ENCODE data around the gene SNAPC2.
A peak's percentile ranks its signal among the peaks of the same experiment; 100 is the strongest.
"Not testable (repeated sequence)": the region's sequence is repeated elsewhere in the genome, so short reads cannot be mapped to it uniquely, and the experiment has no call there.

The SNAPC2 gene

DNA sequence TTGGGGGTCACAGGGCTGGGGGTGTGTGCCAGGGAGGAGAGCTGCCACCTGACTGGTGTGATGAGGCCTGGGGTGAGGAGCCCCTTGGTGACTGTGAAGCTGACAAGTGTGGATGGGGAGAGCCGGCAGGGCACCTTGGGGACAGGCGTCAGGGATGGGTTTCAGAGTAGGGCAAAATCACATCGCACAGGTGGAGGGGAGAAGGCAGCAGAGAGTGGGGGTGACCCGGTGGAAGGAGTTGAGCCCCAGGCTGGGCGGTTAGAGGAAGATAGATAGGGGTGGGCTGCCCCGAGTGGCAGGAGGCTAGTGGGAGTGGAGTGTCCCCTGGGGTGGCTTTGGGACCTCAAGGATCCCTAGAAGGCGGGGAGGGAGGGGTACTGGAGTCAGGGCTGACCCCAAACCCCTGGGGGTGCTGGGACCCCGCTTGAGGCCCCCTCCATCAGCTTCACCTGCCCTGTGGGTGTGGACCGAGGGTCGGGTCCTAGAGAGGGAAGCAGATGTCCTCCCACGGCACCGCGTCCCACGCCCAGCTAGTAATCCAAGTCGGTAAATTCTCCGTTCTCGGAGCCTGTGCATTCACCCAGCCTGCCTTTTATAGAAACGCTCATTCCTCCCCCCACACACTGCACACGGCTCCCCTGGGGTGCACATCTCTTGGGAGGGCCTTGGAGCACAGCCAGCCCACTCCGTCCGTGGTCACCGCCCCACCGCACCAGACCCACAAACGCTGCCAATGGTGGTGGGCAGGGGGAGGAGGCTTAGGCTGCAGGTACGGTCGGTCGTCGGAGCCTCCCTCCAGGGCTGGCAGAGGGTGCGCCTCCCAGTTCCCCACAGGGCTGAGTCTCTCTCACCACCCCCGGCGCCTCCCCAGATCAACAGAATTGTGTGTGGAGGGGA, 3.4 kb downstream of the SNAPC2 start:
- no peak for DNase-seq

DNA sequence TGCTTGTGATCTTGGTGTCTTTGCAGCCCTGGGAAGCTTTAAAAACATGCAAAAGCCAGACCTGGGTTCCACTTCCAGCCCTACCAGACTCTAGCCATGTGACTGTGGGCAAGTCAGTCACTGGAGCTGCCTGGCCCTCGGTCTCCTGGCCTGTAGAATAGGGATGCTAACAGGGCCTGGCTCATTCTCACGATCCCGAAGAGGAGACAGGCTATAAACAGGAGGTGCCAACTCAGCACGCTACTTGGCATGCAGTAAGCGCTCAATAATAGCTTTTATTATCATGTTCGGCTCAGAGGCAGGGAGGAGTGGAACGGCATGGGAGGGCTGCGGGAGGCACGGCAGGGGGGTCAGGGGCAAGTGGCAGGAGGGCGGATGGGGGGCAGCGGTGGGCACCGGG, 4.1 kb downstream of the SNAPC2 start:
- no peak for DNase-seq

GRCh38 chr19:7924651-7925170, 4.6 kb downstream of the SNAPC2 start:
- no peak for DNase-seq

GRCh38 chr19:7925171-7925851, 5.2 kb downstream of the SNAPC2 start:
- peak; percentile 82 for DNase-seq

- peak; percentile 85 for DNase-seq
Measured at GRCh38 chr19:7926021-7926726, 6.0 kb downstream of the SNAPC2 start, which contains the start of gene CTXN1. Gene CTXN1, minus strand, starts transcription at chr19:7926135. Its CDS starts 597 bp downstream, at chr19:7925538.

DNA sequence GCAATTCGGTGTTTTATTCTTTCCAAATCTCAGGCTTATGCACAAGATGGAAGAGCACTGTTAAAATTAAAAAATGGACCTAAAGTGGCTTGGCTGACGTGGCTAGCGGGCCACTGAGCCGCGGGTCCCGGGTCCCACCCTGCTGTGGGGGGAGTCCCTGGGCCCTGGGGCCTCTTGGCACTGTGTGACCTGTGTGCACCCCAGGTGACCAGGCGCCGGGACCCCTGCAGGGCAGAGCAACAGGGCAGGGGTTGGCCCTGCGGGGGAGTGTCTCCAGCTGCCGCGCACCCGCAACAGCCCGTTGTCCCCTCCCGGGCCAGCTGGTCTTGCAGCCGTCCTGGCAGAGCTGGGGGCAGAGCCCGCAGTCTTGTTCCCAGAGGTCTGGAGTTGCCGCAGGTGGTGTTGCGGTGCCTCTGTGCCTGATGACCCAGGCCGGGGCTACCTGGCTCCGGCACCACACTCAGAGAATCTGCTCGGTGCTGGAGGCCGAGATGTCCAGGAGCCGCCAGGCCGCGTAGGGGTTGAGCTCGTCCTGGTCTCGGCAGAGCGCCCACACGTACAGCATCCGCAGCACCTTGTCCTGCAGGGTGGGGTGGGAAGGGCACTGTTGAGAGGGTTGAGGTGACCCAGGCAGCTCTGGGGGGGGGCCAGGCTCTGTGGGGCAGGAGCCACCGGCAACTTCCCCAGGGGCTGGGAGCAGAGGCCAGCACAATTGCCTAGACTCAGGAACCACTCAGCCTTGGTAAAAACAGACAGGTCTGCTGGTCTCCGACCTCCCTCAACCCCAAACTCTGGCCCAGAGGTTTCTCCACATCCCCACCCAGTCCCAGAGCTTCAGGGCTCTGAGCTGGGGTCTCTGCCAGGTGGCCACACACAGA, 6.8 kb downstream of the SNAPC2 start:
- no peak for DNase-seq

DNA sequence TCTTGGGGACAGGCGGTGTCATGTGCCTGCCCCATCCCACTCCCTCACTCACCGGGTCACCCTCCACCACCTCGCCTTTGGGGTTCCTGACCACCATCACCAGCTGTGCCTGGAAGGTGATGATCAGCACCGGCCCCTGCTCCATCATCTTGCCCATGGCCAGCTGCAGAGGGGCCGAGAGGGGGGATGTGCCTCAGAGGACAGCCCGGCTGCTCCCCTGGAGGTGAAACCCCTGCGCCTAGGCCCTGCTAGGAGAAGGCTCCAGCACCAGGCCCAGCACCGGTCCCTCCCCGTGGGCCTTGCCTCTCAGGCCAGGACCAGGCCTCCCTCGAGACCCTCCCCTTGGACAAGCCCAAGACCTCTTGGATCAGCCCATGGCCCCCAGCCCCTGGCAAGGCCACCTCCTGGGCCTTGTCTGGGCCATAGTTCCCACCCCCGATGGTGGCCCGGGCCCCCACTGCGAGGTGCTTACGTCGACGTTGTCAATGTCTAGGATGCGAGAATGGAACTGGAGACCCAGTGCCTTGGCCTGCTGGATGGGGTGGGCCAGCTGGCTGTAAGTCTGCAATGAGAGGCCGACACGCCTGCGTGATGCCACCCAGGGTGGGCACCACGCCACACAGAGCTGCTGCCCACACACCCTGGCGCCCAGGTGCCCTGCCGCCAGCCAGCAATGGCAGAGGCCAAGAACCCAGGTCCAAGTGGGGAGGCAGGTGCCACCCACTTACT, 7.6 kb downstream of the SNAPC2 start:
- no peak for DNase-seq

DNA sequence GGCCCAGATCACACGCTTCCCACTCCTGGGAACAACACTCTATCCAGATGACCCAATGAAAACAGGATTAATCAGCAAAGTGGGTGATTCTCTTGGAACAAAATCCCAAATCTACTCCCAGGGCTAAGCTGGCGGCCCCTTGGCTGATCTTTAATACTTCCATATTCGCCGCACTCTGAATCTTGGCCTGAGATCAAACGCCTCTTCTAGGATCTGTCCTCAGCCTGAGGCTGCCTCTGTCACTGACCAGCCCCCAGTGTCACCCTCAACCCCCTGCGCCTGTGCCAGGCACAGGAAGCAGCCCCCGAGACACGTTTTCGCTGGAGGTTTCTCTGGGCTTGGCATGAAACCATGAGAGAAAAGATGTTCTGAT, 8.2 kb downstream of the SNAPC2 start:
- DNase-seq: no peak

DNA sequence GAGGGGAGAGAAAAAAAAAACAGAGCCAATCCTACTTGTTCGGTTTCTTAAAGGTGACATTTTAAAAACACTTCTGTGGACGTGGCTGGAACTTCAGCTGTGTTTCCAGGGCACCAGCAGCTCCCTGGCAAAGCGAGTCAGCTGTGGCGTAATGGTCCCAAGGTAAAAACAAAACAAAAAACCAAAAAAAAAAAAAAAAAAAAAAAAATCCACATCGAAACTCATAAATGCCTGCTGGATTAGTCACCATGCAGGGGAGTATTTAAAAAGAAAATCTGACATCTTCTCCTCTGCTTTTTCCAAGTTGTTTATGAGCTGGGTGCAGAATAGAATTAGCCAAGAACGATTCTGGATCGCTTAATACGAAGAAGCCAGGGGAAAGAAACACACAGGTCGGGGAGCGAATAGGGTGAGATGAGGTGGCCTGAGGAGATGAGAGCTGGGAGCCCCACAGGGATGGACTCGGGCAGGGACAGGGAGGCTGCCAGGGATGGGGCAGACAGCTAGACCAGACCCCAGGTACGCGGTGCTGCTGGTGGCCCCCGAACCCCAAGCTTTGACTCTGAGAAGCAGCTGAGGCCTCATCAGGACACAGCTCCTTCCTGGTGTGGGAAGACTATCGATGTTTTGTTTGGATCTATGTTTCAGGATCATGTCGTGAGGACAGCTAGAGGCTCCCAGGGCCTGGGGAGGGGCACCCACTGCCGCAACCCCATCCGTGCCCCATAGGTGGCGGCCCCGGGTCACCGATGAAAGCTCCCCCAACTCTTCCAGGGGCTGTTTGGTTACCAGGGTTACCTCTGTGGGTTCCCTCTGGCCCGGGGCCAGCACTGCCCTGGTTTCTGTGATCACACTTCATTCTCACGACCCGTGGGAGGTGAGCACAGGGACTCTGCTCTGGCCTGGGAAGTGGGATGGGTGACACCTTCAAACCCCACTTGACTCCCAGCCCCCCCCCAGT, 8.9 kb downstream of the SNAPC2 start:
- DNase-seq: peak; percentile 75

DNA sequence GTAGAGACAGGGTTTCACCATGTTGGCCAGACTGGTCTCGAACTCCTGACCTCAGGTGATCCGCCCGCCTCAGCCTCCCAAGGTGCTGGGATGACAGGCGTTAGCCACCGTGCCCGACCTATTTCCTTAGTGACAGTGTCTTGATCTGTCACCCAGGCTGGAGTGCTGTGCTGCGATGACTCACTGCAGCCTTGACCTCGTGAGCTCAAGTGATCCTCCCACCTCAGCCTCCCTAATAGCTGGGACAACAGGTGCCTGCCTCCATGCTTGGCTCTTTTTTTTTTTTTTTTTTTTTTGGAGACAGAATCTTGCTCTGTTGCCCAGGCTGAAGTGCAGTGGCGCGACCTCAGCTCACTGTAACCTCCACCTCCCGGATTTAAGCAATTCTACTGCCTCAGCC, 9.9 kb downstream of the SNAPC2 start:
- DNase-seq: not testable (repeated sequence)

DNA sequence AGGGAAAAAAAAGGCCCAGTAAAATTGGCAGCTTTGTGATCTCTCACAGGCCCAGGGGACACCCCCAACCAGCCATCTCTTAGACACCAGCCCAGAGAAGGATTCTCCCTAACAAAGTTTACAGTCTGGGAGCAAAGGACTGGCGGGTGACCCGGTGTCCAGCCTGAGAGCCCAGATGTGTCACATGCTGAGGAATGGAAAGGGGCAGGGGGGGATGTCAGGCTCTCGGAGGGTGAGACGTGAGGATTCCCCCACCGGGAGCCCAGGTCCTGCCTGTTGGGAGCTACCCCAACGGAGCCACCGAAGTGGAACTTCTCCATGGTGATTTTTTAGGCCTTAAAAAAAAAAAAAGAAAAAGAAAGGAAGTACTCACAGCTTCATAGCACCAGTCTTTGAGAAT, 10.6 kb downstream of the SNAPC2 start:
- no peak for DNase-seq

- DNase-seq: no peak
Measured at GRCh38 chr19:7931221-7932061, 11.3 kb downstream of the SNAPC2 start.

DNA sequence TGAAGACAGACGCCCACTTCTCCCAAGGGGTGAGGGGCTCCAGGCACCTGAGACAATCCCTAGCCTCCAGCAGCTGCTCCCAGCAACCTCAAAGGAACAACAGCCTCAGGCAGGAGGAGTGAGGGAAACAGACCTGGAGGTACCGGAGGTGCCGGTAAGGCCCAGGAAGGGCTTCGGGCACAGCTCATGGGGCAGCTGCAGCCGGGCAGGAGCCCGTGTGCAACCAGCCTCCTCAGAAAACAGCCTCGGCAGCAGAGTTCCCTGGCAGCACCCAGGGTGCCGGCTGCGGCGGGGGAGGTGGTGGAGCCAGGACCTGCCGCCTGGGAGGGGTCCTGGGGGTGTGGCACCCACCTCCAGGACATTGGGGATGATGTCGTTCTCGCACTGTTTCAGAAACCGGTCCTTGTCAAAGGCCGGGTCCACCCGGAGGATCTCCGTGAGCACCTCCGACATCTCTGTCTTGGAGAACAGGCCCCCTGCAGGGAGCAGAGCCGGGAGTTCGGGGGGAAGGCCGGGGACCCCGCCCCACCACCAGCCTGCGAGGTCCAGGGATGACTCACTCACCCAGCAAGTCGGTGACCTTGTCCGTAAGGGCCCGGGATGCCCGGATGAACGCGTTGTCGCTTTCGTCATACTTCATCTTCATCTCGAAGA, 12.3 kb downstream of the SNAPC2 start:
- DNase-seq: no peak

DNA sequence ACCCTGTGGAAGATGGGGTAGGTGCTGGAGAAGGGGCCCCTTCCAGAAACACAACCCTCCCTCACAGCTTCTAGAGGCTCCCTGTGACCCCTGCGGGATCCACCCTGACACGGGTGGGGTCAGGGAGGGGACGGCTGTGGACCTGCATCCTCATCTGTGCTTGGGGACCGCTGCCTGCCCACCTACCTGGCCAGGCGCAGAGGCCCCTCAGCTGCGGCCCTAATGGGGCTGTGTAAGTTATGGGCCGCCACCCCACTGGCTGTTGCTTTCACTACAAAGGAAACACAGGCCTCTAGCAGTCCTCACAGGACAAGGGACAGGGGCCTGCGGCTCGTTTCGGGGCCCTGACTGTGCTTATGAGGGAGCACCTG, 12.8 kb downstream of the SNAPC2 start:
- no peak for DNase-seq

DNA sequence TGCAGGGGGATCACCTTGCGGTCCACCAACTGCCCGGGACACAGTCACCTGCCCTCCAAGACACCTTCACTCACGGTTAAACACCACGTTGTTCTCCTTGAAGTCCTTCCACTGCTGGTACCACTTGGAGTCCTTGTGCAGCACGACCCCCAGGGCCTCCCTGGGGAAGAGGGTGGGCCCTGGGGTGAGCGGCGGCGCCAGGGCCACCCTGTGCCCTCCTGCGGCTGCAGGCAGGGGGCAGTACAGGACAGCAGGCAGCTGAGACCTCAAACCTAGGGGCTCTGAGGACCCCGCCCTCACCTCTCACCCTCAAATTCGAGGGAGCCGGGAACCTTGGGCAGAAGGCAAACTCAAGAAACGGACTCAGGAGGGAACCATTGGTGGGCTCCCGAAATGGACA, 13.3 kb downstream of the SNAPC2 start:
- DNase-seq: no peak

- DNase-seq: no peak
Measured at GRCh38 chr19:7933828-7934725, 13.9 kb downstream of the SNAPC2 start.

DNA sequence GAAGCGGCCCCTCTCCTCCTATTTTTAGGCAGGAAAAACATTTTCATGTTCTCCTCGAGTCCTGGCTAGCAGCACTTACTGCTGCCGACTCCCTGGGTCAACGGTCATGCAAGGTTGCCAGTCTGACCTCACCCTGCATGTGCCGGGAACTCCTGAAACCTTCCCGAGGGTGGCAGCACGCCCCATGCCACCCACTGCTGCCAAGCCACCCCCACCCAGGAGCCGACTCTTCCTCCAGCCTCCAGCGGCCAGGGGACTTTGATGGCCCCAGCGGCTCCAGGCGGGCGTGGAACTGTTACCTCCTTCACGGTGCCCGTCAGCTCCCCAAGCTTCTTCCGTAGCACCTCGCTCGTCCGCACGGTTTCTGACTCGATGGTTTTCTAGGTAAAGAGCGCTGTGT, 14.6 kb downstream of the SNAPC2 start:
- DNase-seq: no peak

GRCh38 chr19:7940841-7941240, 20.7 kb downstream of the SNAPC2 start:
- no peak for DNase-seq
